Measurements from ENCODE around the gene RAB31.
"Not testable (repeated sequence)": the region's sequence is repeated elsewhere in the genome, so short reads cannot be mapped to it uniquely, and the experiment has no call there.

RAB31 gene

GRCh38 chr18:9891515-9891914 lies 183.4 kb downstream of the RAB31 start:
- not testable (repeated sequence) for H3K36me3 ChIP-seq (ENCODE audit: control insufficient read depth in 1 of 2, insufficient read depth in 2 of 2, low read depth in 1 of 2, low read length in 2 of 2); H3K4me1 ChIP-seq (ENCODE audit: control insufficient read depth, insufficient read depth, low read depth, low read length); H2BK5ac ChIP-seq (ENCODE audit: low read depth, low read length, poor library complexity, severe bottlenecking); H3K23ac ChIP-seq (ENCODE audit: low read length in 2 of 2); H3K27ac ChIP-seq (ENCODE audit: low read length, poor library complexity, severe bottlenecking); H4K8ac ChIP-seq (ENCODE audit: low read length); H3K9ac ChIP-seq (ENCODE audit: low read length); H2BK12ac ChIP-seq (ENCODE audit: low read length in 2 of 2); H2BK15ac ChIP-seq (ENCODE audit: low read depth, poor library complexity, severe bottlenecking); H2AK5ac ChIP-seq (ENCODE audit: low read length, severe bottlenecking); H3K4me2 ChIP-seq (ENCODE audit: low read length, poor library complexity, severe bottlenecking); H4K91ac ChIP-seq (ENCODE audit: low read length); H2AFZ ChIP-seq (ENCODE audit: low read depth, low read length); H3K18ac ChIP-seq (ENCODE audit: low read depth in 1 of 2, low read length in 2 of 2); H3K4me3 ChIP-seq (ENCODE audit: insufficient read depth in 1 of 2, low read depth in 1 of 2, low read length in 2 of 2); H3K79me1 ChIP-seq (replicated peaks; ENCODE audit: low read length, poor library complexity, severe bottlenecking); H3K4ac ChIP-seq (ENCODE audit: low read depth in 1 of 2, low read length in 2 of 2); H2BK120ac ChIP-seq (ENCODE audit: low read depth, low read length); H3K27me3 ChIP-seq (ENCODE audit: control insufficient read depth in 1 of 2, insufficient read depth in 1 of 2, low read length in 2 of 2); DNase-seq; H3K14ac ChIP-seq (ENCODE audit: low read length in 2 of 2); H3K9me3 ChIP-seq (ENCODE audit: control insufficient read depth, low read length)
- WGBS: 83% methylated on average over 4 of the region's 4 CpGs

GRCh38 chr18:9894454-9895068 lies 186.5 kb downstream of the RAB31 start:
- Histone ChIP-seq H2AK5ac (ENCODE audit: low read length, severe bottlenecking) (no peak overlapping the region), H3K9me3 (ENCODE audit: control insufficient read depth, low read length) (no peaks in the 10 kb centered on the region), H3K4ac (ENCODE audit: low read depth in 1 of 2, low read length in 2 of 2) (no peak overlapping the region), H3K79me1 (replicated peaks; ENCODE audit: low read length, poor library complexity, severe bottlenecking) (no peaks in the 10 kb centered on the region), H3K27me3 (ENCODE audit: control insufficient read depth in 1 of 2, insufficient read depth in 1 of 2, low read length in 2 of 2) (no peaks in the 10 kb centered on the region), H3K9ac (ENCODE audit: low read length) (no peak overlapping the region), H3K27ac (ENCODE audit: low read length, poor library complexity, severe bottlenecking) (no peak overlapping the region), H3K14ac (ENCODE audit: low read length in 2 of 2) (no peak overlapping the region), H3K4me2 (ENCODE audit: low read length, poor library complexity, severe bottlenecking) (no peak overlapping the region), H4K8ac (ENCODE audit: low read length) (no peak overlapping the region), H3K36me3 (ENCODE audit: control insufficient read depth in 1 of 2, insufficient read depth in 2 of 2, low read depth in 1 of 2, low read length in 2 of 2) (no peaks in the 10 kb centered on the region), H2BK12ac (ENCODE audit: low read length in 2 of 2) (no peak overlapping the region), H2BK120ac (ENCODE audit: low read depth, low read length) (no peak overlapping the region), H3K23ac (ENCODE audit: low read length in 2 of 2) (no peak overlapping the region), H2AFZ (ENCODE audit: low read depth, low read length) (no peak overlapping the region), H4K91ac (ENCODE audit: low read length) (no peak overlapping the region), H2BK5ac (ENCODE audit: low read depth, low read length, poor library complexity, severe bottlenecking) (no peak overlapping the region), H3K4me3 (ENCODE audit: insufficient read depth in 1 of 2, low read depth in 1 of 2, low read length in 2 of 2) (no peak overlapping the region), H3K4me1 (ENCODE audit: control insufficient read depth, insufficient read depth, low read depth, low read length) (peaks cover 2% of the 10 kb centered on the region), H3K18ac (ENCODE audit: low read depth in 1 of 2, low read length in 2 of 2) (no peak overlapping the region), H2BK15ac (ENCODE audit: low read depth, poor library complexity, severe bottlenecking) (no peak overlapping the region)
- DNase-seq: no peak
- 100% methylated on average over 5 of the region's 6 CpGs for WGBS

- H3K4me2 ChIP-seq (ENCODE audit: low read length, poor library complexity, severe bottlenecking): no peak overlapping the region
- H3K27ac ChIP-seq (ENCODE audit: low read length, poor library complexity, severe bottlenecking): no peak overlapping the region
- no peak overlapping the region for H4K91ac ChIP-seq (ENCODE audit: low read length)
- DNase-seq: no peak
- no peak overlapping the region for H2AFZ ChIP-seq (ENCODE audit: low read depth, low read length)
- 98% methylated on average over 5 of the region's 5 CpGs for WGBS
- H2BK12ac ChIP-seq (ENCODE audit: low read length in 2 of 2): no peak overlapping the region
- H3K4me1 ChIP-seq (ENCODE audit: control insufficient read depth, insufficient read depth, low read depth, low read length): peaks cover 2% of the 10 kb centered on the region
- H3K14ac ChIP-seq (ENCODE audit: low read length in 2 of 2): no peak overlapping the region
- H2BK15ac ChIP-seq (ENCODE audit: low read depth, poor library complexity, severe bottlenecking): no peak overlapping the region
- no peaks in the 10 kb centered on the region for H3K36me3 ChIP-seq (ENCODE audit: control insufficient read depth in 1 of 2, insufficient read depth in 2 of 2, low read depth in 1 of 2, low read length in 2 of 2)
- no peaks in the 10 kb centered on the region for H3K79me1 ChIP-seq (replicated peaks; ENCODE audit: low read length, poor library complexity, severe bottlenecking)
- H3K23ac ChIP-seq (ENCODE audit: low read length in 2 of 2): no peak overlapping the region
- H3K4me3 ChIP-seq (ENCODE audit: insufficient read depth in 1 of 2, low read depth in 1 of 2, low read length in 2 of 2): no peak overlapping the region
- no peak overlapping the region for H4K8ac ChIP-seq (ENCODE audit: low read length)
- H3K27me3 ChIP-seq (ENCODE audit: control insufficient read depth in 1 of 2, insufficient read depth in 1 of 2, low read length in 2 of 2): no peaks in the 10 kb centered on the region
- H3K18ac ChIP-seq (ENCODE audit: low read depth in 1 of 2, low read length in 2 of 2): no peak overlapping the region
- no peak overlapping the region for H2AK5ac ChIP-seq (ENCODE audit: low read length, severe bottlenecking)
- H3K9me3 ChIP-seq (ENCODE audit: control insufficient read depth, low read length): no peaks in the 10 kb centered on the region
- H2BK5ac ChIP-seq (ENCODE audit: low read depth, low read length, poor library complexity, severe bottlenecking): no peak overlapping the region
- H3K4ac ChIP-seq (ENCODE audit: low read depth in 1 of 2, low read length in 2 of 2): no peak overlapping the region
- H2BK120ac ChIP-seq (ENCODE audit: low read depth, low read length): no peak overlapping the region
- no peak overlapping the region for H3K9ac ChIP-seq (ENCODE audit: low read length)
Observed at GRCh38 chr18:9897129-9897528, 189.0 kb downstream of the RAB31 start.

- not testable (repeated sequence) for H3K4me1 ChIP-seq (ENCODE audit: control insufficient read depth, insufficient read depth, low read depth, low read length); H3K23ac ChIP-seq (ENCODE audit: low read length in 2 of 2); H3K79me1 ChIP-seq (replicated peaks; ENCODE audit: low read length, poor library complexity, severe bottlenecking); H3K9me3 ChIP-seq (ENCODE audit: control insufficient read depth, low read length); H3K27ac ChIP-seq (ENCODE audit: low read length, poor library complexity, severe bottlenecking); H2BK120ac ChIP-seq (ENCODE audit: low read depth, low read length); H4K91ac ChIP-seq (ENCODE audit: low read length); H3K4me3 ChIP-seq (ENCODE audit: insufficient read depth in 1 of 2, low read depth in 1 of 2, low read length in 2 of 2); DNase-seq; H3K4ac ChIP-seq (ENCODE audit: low read depth in 1 of 2, low read length in 2 of 2); H3K14ac ChIP-seq (ENCODE audit: low read length in 2 of 2); H2AK5ac ChIP-seq (ENCODE audit: low read length, severe bottlenecking); H3K4me2 ChIP-seq (ENCODE audit: low read length, poor library complexity, severe bottlenecking); H2BK15ac ChIP-seq (ENCODE audit: low read depth, poor library complexity, severe bottlenecking); H2AFZ ChIP-seq (ENCODE audit: low read depth, low read length); H2BK5ac ChIP-seq (ENCODE audit: low read depth, low read length, poor library complexity, severe bottlenecking); H4K8ac ChIP-seq (ENCODE audit: low read length); H3K36me3 ChIP-seq (ENCODE audit: control insufficient read depth in 1 of 2, insufficient read depth in 2 of 2, low read depth in 1 of 2, low read length in 2 of 2); H3K9ac ChIP-seq (ENCODE audit: low read length); H3K27me3 ChIP-seq (ENCODE audit: control insufficient read depth in 1 of 2, insufficient read depth in 1 of 2, low read length in 2 of 2)
- peak overlapping the region in 1 of 2 experiments; percentile 54 for H2BK12ac ChIP-seq (ENCODE audit: low read length in 2 of 2)
- peak overlapping the region in 1 of 2 experiments; percentile 21 for H3K18ac ChIP-seq (ENCODE audit: low read depth in 1 of 2, low read length in 2 of 2)
- 94% methylated on average over 10 of the region's 10 CpGs for WGBS
Observed at GRCh38 chr18:9897787-9898291, 189.7 kb downstream of the RAB31 start.

All from mesenchymal stem cell (in vitro differentiated cells and primary cell).